Midbrain (tissue), 1 donor: Measurements from ENCODE around the gene EEF2KMT.
"Not testable (repeated sequence)": the region's sequence is repeated elsewhere in the genome, so short reads cannot be mapped to it uniquely, and the experiment has no call there.

Experiments
- DNase-seq: peaks from one replicate; lab custom pipeline; 2025; lab: John Stamatoyannopoulos, UW

EEF2KMT gene

DNA sequence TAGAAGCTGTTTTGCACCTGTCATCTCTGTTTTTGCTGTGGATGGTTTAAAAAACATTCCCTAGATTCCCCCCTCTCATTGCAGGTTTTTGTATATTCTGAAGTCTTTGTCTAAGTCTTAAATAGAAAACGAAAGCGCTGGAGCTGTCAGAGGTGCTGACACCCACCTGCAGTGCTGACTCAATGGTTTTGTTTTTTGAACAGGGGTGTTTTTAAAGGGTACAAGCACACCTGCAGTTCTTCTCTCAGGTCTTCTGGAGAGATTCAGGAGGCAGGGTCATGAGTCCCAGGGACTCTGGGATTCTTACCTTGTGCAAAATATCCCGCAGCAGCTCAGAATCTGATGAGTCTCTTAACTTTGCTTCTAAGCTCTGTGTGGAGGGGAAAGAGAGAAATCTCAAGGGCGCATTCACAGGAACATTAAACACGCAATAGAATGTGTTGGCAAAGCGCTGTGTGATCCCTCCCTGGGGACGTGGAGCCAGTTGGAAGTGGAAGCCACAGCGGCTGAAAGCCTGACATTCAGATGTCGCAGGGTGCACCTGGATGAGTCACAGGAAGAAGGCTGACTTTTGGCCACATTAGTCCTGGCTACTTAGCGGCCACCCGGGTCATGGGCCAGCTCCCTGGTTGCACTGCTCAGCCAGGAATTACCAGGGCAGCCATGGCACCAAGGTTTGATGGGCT, 2.3 kb downstream of the EEF2KMT start:
- not testable (repeated sequence) for DNase-seq

GRCh38 chr16:5093746-5094145, 3.8 kb downstream of the EEF2KMT start:
- not testable (repeated sequence) for DNase-seq

GRCh38 chr16:5093081-5093480, 4.5 kb downstream of the EEF2KMT start:
- DNase-seq = not testable (repeated sequence)

DNA sequence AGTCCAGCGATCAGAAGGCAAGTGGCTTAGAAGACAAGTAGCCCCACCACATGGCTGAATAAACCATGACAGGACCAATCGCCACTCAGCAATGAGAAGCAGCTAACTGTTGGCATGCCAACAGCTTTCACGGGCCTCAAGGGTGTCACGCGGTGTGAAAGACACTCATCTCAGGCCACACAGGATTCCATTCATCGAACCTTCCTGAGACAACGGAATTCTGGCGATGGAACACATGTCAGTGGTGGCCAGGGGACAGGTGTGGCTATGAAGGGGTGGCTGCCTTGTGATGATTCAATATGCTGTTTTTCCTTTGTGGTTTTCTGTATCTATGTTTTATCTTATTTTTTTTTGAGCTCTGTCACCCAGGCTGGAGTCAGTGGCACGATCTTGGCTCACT, 7.0 kb downstream of the EEF2KMT start:
- not testable (repeated sequence) for DNase-seq

- DNase-seq = not testable (repeated sequence)
Observed at GRCh38 chr16:5089911-5090555, 7.6 kb downstream of the EEF2KMT start.

DNA sequence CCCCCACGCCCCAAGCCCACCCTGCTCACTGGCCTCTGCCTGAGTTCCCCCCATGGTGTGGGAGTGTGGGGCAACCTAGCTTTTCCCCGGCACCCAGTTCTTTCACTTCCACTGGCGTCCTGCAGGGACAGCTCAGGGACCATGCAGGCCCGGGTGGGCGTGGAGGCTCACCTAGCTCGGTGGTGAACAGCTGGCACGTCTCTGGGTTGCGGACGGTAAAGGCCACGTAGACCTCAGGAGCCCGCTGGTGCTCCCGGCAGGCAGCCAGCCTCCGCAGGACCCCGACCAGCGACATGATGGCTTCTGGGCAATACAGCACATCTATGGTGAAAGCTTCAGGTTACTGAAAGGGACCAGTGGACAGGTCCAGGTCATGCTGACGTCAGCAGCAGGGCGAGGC, 8.7 kb downstream of the EEF2KMT start:
- DNase-seq = not testable (repeated sequence)

GRCh38 chr16:5088086-5088790, 9.4 kb downstream of the EEF2KMT start:
- not testable (repeated sequence) for DNase-seq

DNA sequence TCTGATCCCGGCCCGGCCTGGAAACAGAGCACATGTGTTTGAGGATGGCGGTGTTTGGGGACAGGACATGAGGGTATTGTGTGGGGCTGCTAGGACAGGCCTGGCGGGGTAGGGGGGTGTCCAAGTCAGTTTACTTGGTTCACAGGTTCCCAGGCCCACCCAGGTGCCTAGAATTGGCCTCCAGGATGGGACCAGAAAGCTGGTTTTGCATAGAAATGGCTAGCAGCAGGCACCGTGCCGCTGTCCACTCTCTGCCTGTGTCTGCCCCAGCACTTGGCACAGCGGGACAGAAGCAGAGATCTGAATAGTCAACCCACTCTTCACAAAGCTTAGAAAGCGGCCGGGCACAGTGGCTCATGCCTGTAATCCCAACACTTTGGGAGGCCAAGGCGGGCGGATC, 11.9 kb downstream of the EEF2KMT start:
- not testable (repeated sequence) for DNase-seq

GRCh38 chr16:5084802-5085201, 12.8 kb downstream of the EEF2KMT start:
- DNase-seq = peak; percentile 11

GRCh38 chr16:5084099-5084731, 13.4 kb downstream of the EEF2KMT start:
- not testable (repeated sequence) for DNase-seq

DNA sequence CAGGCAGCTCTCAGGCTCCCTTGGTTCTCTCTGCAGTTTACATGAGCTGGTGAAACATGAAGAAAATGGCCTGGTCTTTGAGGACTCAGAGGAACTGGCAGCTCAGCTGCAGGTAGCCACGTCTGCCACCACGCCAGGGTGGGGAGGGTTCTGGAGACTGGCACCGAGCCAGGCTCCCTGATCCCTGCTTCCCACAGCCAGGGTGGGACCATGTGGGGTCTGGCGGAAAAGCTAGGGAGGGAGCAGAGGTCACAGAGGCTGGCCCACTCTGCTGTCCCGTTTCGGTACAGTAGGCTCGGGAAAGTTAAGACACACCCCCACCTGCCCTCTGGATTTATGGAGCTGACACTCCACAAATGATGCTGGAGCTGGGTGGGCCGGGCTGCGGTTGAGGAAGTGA, 13.9 kb downstream of the EEF2KMT start:
- DNase-seq = not testable (repeated sequence)

- not testable (repeated sequence) for DNase-seq
Observed at GRCh38 chr16:5080996-5081395, 16.6 kb downstream of the EEF2KMT start.

GRCh38 chr16:5080461-5080860, 17.1 kb downstream of the EEF2KMT start:
- DNase-seq = not testable (repeated sequence)

- DNase-seq = no peak
Observed at GRCh38 chr16:5078626-5079025, 19.0 kb downstream of the EEF2KMT start.

DNA sequence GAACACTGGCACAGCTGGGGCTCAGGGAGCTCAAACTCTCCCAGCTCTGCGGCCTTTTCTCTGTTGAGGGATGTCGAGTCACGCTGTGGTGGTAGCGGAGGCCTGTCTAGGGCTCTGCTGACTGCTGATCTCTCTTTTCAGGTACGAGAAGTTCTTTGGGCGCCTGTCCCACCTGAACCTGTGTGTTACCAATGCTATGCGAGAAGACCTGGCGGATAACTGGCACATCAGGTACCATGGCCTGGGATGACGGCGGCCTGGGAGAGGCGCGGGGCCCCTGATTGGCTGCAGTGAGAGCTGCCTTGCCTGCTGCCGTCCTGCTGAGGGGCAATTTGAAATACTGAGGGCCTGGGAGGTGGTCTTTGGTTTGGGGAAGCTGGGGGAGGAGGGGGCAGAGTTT, 20.3 kb downstream of the EEF2KMT start:
- no peak for DNase-seq

- no peak for DNase-seq
Observed at GRCh38 chr16:5075637-5076036, 22.0 kb downstream of the EEF2KMT start.

DNA sequence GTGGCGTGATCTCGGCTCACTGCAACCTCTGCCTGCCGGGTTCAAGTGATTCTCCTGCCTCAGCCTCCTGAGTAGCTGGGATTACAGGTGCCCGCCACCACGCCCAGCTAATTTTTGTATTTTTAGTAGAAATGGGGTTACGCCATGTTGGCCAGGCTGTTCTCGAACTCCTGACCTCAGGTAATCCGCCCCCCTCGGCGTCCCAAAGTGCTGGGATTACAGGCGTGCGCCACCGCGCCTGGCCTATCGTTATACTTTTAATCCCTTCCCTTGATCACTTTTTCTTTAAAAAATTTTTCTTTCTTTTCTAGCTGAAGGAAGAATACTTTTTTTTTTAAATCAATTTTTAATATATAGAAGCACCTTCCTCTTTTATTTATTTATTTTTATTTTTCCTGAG, 23.8 kb downstream of the EEF2KMT start:
- DNase-seq = not testable (repeated sequence)

GRCh38 chr16:5073279-5073629, 24.3 kb downstream of the EEF2KMT start:
- no peak for DNase-seq

GRCh38 chr16:5072334-5073278, 25.0 kb downstream of the EEF2KMT start:
- DNase-seq = no peak

DNA sequence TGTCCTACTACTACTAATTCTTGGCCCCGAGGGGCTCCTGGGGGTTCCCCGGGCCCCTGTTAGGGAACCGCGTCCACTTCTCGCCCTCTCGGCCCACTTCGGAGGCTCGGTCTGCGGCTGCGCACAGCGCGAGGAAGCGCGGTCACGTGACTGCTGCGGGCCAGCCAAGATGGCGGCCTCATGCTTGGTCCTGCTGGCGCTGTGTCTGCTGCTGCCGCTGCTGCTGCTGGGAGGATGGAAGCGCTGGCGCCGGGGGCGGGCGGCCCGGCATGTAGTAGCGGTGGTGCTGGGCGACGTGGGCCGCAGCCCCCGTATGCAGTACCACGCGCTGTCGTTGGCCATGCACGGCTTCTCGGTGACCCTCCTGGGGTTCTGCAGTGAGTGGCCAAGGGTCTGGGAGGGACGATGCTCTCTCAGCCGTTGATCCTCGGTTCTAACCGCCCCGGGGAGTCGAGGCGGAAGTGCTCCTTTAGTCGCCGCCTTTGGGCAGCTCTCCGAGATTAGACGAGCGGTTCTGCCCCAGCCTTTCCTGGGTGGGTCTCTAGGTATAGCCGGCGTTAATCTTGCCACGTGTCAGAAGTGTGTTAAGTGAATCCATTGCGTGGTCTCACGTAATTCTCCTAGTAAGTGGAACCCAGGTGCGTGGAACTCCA, 25.8 kb downstream of the EEF2KMT start, which contains the start of gene ALG1:
ALG1 (plus strand) TSS at position 163 of the 653 bp plus-strand sequence; CDS start at position 170, 7 bp downstream.
- peak; percentile 92 for DNase-seq

- no peak for DNase-seq
Observed at GRCh38 chr16:5071341-5071680, 26.3 kb downstream of the EEF2KMT start.
